NCI-H82 (cell line): Measurements from ENCODE around the gene LAMA2.

Source experiments
- DNase-seq: peaks from one replicate; lab custom pipeline; 2025; lab: John Stamatoyannopoulos, UW

LAMA2 gene

DNA sequence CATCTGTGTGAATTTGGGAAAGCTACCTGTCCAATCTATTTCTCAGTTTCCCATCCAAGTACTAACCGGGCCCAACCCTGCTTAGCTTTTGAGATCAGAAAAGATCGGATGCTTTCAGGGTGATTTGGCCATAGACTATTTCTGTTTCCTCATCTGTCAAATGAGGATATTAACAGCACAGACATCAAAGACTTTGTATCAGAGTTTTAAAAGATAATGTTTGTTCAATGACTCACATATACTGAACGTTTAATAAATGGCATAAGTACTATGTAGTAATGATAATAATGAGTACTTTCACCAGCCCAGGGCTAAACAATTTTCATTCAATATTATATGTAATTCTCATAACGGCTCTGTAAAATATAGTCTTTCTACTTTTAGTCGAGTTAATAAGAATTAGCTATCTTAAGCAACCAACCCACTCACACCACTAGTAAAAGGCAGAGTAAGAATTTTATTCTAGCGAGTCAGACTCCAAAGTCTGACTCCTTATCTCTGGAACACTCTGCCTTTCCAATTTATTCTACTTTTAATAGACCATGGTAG, 610.5 kb downstream of the LAMA2 start:
- DNase-seq, result no peak

DNA sequence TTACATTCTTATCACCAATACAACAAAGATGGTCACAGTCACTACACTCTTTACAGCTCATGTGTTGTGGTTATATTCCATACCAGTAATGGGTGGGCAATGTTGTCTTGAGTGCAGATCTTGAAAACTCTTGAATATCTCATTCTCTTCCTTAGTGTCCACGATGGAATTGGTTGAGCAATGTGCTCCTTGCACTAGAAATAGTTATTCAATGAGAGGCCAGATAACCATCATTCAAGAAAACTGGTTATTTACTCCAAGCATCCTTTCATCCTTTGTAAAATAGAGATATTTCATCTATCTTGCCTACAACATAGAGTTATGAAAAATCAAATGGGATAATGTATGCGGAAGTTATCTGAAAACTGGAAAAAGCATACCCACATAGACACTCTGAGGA, 611.2 kb downstream of the LAMA2 start:
- DNase-seq, result no peak

DNA sequence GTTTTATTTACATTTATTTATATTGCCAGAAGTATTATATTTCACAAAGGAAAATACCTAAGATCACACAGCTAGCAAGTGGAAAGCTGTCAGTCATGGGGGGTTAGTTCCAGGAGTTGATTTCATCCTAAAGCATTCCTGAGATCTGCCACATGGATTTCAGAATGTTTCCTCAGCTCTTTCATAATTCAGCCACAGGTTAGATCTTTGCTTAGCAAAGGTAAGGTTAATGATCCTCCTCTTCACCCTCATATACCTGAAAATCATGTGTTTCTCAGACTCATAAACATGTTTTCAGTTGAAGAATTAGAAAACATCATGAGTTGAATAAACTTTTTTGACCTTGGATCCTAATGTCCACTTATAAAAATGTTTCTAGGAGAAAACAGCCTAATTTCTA, 611.6 kb downstream of the LAMA2 start:
- no peak for DNase-seq

DNA sequence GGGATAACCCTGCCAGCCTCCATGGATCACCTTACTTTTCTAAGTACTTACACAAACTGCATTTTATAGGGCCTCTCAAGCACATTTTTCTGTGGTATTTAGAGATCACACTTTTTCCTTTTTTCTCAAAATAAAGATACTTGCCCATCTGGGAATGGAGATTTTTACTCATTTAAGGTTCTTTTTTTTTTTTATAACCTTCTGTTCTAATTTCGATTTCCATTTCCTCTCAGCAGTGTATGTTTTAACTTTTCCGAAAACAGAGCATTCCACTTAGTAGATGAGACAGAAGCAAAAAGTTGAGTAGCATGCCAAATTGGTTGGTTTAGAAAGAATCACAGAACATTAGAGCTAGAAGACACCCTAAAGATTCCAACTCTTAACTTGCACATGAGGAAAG, 612.7 kb downstream of the LAMA2 start:
- DNase-seq, result no peak

DNA sequence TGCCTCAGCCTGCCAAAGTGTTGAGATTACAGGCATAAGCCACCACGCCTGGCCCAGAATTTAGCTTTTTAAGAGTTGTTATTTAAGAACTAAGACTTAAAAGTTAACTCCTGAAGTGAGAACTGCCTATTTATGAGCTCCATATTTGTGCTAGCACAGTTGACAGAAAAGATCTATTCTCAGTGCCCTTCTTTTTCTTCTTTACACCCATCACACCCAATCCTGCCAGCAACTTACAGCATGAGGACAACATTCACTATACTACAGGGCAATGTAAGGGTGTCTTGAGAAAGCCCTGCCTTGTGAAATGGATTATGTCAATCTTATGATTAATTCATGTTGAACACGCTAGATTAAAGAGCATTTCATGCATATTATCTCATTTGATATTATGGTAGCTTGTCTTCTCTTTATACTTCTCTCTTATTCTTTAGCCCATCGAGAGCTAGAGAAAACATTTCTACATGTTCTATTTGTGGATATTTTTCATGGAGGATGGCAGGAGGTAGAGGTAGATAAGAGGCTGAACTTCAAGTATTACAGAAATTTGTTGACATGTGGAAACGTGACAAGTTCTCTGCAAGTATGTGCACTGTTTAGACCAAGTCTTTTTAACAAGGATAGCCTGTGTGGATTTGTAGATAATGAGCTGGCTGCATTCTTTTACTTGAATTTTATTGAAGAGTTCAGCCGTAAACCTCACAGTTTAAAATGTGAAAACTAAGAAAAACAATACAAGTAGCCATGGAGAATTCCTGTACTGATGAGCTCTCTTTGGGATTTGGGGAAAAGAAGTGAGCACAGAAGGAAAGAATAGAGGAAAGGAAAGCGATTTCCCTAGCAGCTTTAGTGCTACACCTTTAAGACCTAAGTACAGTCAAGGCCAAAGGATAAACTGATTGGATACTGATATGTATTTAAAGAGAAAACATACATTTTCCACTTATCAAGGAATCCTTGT, 614.8 kb downstream of the LAMA2 start:
- DNase-seq, result no peak

DNA sequence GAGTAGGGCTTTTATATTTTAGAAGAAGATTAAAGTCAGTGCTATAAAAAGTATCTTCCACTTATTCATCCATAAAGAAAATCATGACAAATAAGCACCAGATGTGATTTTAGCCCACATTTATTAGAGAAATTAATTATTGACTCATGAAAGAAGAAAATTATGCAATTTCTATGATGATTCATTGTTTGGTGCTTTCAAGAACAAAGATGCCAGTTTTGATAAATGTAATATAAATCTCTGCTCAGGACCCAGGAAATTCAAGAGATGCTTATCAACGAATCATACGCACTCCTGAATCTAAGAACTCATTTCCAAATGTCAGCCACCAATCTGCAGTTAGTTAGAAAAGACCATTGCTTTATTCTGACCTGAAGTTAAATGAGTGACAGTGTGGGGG, 615.6 kb downstream of the LAMA2 start:
- no peak for DNase-seq

DNA sequence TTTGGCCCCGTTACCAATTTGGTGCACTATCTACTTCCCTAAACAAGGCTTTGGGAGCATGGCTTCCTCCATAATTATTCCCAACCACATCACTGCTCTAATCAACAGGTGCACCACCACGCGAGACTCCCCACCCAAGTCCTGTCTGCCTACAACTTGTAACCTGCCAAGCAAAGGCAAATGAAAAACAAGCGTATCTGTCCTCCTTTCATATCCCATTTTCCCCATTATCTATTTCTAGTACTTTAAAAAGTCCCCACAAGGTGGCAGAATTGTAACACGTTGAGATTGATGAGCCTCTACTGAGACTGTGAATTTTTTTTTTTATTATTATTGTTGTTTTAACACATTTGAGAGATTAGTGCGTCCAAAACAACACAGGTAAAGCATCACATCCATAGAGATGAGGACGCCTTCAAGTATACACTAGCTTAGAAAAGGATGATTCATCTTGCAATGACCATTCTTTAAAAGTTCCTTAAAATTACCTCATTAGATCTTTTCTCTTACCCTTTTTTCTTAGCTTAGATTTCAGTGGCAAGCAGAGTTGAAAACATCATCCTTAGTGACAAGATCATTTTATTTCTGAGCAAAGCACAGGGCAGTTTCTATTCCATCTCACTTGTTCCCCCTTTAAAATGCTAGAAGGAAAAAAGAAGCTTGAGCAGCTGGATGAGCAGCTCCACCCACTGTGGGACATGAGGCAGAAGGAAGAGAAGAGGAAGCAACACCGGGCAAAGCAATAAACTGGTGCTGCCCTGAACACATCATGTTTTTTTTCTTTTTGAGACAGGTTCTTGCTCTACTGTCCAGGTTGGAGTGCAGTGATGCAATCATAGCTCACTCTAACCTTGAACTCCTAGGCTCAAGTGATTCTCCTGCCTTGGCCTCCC, 616.3 kb downstream of the LAMA2 start:
- DNase-seq, result peak; percentile 75

DNA sequence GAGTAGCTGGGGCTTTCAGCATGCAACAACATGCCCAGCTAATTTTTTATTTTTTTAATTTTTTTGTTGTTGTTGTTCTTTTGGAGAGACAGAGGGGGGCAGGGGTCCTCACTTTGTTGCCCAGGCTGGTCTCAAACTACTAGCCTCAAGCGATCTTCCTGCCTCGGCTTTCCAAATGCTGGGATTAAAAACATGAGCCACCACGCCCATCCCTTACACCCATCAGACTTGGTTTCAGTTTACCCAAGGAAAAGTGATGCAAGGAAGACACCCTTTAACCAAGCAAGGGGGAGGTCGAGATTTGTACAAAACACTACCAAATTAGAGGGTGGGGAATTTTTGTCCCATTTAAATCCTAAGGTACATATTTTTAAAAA, 616.9 kb downstream of the LAMA2 start:
- DNase-seq, result no peak

DNA sequence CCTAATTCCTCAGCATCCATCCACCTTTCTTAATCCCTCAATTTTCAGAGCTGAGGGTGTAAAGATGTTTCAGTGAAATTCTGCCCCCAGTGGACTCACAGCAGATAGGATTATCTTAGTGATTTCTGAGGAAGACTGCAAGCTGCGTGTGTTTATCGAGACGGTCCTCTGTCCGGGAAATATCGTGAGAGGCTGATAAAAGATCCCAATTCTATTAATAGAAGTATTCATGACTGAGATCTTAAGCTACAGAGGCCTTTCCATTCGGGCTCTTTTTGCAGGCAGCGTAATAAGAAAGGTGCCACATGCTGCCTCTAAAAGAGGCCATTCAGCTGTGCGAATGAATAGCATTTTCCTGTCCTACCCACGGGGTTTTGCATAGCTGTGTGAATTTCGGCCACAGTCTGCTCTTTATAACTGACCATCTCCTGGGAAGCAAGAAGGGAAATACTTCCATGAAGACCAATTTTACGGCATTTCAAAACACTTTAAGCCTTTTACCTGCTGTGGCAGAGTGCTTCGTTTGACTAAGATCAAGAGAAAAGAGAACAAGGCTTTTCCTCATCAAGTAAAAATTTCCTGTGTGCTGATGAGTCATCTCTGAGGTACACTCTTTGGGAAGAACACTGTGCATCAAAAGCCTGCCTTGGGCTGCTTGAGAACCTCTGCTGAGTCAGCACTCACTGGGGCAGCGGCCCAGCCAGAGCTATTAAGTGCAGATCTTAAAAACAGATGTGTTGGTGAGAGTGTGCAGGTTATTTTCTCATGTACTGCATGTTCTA, 618.2 kb downstream of the LAMA2 start:
- peak; percentile 76 for DNase-seq

DNA sequence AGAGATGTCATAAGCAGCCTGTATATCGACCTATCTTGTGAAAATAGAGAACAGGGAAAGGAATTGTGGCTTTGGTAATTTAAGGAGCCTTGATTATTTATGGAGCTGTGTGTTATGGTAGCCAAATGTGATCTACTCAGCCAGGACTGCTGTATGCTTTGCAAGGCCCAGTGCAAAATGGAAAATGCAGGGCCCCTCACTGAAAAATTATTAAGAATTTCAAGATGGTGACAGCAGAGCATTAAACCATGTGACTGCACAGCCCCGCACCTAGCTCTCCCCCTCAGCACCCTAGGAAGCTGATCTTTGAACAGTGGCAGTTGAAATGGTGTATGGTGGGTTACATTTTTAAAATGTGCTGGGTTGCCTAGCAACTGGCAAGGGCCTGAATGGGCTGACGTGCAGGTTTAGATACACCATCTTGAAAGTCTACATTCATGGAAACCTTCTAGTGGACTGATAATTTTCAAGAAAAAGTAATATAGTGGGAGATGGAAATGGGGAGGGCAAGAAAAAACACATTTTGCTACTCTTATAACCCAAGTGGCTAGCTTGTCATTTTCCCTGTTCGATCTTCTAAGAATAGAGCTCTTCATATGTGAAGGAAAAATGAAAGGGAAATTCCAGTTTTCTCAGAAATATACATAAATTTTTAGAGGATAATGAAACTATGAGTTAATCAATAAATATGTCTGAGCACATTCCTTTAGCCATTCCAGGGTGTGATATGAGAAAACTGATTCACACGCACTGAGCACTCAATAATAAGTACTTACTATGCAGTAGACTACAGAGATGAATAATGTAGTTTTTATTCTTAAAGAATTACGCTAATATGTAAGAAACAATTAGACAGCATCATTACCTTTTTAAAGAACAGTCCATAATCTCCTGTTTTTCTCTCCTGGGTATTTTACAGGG, 619.1 kb downstream of the LAMA2 start:
- no peak for DNase-seq

DNA sequence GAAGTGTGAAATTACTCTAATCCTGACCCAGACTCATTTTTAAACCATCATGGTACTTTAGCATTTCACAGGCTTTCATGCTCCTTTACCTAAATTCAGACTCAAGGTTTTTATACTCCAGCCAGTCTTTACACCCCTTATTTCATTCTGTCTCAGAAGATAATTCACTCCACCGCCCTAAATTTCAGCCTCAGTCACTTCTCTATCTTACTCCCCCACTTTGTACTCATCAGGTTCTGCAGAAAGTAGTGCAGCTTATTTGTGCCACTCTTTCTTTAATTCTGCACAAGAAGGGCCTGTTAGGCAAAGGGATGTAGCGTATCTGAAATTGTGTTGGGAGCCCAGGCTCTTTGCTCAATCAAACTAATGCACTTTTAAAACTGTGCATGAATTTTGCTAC, 621.5 kb downstream of the LAMA2 start:
- DNase-seq, result no peak

DNA sequence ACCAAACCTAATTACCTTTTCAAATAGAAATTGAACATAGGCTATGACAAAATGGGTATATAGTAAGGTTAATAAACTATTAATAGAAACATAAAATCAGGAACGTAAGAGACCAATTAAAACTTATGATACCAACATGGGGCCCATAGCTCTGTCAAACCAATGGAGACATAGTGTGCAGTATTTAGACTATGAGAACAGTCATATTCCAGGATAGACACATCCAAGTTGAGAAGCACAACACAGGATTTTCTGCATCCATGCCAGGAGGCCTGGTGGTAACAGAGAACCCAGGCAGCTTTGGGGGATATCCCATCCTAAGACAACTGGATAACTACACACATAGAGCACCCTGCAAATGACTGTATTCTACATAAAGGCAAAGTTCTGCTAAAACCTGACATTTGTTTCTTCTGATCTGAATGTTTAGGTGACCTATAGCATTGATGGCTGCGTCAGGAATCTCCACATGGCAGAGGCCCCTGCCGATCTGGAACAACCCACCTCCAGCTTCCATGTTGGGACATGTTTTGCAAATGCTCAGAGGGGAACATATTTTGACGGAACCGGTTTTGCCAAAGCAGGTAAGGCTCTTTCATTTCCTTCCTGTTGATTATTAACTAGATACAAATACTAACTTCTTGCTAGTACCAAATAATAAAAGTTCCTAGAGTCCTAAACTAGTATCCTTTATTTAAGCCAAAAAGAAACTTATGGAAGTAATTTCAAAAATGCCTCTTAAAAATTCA, 624.3 kb downstream of the LAMA2 start:
- DNase-seq, result no peak

DNA sequence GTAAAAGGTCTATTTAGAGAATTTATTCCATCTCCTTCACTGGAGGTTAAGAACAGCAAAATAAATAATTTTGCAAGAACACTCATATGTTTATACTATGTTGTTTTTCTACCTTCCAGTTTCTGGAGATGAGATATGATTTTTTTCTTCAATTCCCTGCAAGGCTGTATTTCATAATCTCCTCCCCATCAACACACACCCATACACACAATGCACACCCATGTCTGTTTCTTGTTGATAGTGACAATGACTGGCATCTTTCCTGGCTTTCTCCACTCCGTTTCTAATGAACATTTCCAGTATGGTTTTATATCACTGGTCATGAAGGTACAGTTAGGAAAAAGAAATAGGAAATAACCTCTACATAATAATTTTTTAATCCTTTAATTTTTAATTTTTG, 624.9 kb downstream of the LAMA2 start:
- no peak for DNase-seq

DNA sequence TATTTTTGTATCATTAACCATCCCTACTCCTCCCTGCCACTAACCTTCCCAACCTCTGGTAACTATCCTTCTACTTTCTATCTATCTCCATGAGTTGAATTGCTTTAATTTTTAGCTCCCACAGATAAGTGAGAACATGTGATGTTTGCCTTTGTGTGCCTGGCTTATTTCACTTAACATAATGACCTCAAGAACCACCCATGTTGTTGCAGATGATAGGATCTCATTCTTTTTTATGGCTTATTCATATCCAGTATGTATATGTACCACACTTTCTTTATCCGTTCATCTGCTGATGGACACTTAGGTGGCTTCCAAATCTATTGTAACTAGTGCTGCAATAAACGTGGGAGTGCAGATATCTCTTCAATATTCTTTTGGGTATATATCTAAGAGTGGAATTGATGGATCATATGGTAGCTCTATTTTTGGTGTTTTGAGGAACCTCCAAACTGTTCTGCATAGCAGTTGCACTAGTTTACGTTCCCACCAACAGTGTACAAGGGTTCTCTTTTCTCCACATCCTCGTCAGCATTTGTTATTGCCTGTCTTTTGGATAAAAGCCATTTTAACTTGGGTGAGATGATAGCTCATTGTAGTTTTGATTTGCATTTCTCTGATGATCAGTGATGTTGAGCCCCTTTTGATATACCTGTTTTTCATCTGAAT, 625.7 kb downstream of the LAMA2 start:
- no peak for DNase-seq

DNA sequence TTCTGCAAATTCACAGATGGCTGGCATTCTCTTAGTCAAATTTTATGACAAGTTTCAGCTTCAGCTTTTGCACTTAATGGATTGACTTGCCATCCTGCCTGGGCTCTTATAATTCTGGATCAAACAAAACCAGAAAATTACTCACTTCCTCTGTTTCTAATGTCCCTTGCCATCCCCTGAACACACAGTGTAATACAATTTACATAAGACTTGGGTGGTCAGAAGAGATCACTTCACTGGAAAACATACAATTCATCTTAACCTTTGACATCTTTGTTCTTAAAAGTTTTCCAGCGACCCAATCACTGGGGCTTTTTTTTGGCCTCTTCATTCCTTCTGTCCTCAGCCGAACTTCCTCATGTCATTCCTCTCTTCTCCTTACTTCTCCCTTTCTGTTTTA, 628.0 kb downstream of the LAMA2 start:
- no peak for DNase-seq

DNA sequence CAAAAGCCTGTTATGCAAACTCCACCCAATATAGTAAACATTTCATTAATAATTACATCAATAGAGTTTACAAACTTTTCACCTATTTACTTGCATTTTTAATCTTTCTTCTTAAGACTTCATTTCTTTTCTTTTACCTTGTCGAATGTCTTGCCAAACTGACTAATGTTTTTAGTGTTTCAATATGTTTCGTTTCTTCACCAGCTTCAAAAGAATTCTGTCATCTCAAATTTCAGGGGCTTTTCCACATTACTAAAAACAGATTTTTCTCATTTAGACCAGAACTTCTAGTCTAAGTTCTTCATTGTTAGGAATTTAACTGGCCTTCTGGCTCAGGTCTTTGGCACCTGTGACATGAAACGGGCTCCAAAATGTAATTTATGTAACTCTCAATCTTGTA, 630.5 kb downstream of the LAMA2 start:
- no peak for DNase-seq

DNA sequence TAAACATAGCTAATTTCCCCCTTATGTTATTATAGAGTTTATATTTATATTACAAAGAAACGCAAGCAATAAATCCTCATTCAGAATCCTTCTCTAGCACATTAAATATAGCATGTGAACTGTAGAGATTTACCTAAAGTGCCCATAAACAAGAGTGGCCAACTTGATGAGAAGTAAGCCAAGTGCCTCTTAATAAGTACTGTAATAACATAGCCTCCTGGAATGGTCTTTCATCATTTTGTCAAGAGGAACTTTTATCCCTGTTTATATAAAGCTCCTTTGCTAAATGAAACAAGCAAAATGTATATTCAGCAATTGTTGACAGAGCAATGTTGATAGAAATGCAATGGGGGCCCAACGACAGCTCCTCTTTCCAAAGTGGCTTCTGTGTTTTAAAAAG, 632.1 kb downstream of the LAMA2 start:
- no peak for DNase-seq

DNA sequence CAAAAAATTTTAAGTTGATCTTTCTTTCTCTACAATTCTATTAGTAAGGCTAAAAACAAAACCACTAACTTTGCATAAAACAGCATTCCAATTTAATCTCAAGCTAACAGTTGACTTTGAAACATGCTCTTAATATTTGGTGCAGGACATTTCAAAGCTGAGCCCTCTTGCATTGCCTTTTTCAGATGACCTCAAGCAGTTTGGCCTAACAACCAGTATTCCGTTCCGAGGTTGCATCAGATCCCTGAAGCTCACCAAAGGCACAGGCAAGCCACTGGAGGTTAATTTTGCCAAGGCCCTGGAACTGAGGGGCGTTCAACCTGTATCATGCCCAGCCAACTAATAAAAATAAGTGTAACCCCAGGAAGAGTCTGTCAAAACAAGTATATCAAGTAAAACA, 633.1 kb downstream of the LAMA2 start:
- no peak for DNase-seq

DNA sequence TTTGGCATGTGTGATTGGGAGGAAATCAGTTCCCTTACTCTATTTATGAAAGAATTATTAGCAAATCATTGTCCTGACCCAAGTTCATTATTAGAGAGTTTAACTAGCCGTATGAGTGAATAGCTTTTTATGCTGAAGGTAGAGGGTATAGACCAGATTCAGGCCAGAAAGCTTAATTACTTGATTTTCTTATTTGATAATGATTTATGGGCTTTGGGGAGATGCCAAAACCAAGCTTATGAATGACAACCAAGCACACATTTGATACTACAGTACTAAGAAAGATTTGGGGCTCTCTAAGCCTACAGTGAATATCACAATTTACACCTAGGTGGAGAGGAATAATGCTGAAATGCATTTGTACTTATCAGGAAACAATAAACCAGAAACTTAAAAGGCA, 633.8 kb downstream of the LAMA2 start:
- no peak for DNase-seq

DNA sequence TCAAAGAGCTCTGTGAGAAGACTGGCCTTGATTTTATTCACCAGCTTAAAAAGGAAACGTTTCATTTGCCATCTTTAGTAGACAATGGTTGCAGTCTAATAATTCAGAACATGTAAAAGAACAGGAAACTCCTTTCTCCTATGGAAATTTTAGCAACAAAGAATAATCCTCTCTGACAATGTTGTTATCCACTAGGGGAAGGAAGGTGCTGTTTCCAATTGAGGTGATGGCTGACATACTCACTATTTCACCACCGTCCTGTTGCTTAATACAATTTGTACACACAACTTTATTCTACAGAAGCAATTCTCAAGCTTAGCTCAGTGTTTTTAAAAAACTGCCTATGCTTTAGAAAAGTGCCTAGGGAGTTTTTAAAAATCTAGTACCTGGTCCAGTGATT, 634.4 kb downstream of the LAMA2 start:
- DNase-seq, result no peak
